ENCODE results near the gene SPEG. TPM values are rescaled to one million over a fixed set of nuclear protein-coding genes. Genes with fewer than 3 reads are reported as not detected.
"Not testable (repeated sequence)": the region's sequence is repeated elsewhere in the genome, so short reads cannot be mapped to it uniquely, and the experiment has no call there.

The SPEG gene
- total and polyA plus RNA-seq, 4 donors: 3.7 to 15.6 (median 9.6) TPM

DNA sequence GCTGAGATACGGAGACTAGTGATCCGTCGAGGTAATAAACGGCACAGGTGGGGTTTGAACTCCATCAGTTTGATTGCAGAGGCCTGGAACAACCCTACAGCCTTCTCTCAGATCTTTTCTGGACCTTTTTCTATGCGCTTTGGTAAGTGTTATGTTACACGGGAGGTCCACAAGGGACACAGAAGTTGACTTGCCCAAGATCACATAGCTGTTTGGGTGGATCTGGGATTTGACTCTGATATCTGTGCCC lies 45.8 kb upstream of the SPEG start:
- Histone ChIP-seq H3K9ac (ENCODE audit: insufficient read depth in 1 of 2, low read length in 2 of 2) (peak overlapping the region in 1 of 2 donors; percentile 74), H3K4me3 (no peak overlapping the region), H3K4me1 (ENCODE audit: control insufficient read depth in 5 of 5, insufficient read depth in 5 of 5, low read length in 5 of 5) (peaks cover 4 to 22% (median 15%) of the 10 kb centered on the region in 5 donors), H3K27ac (ENCODE audit: low read depth in 1 of 2, low read length in 1 of 2) (peak overlapping the region; percentile 82 to 89), H3K36me3 (ENCODE audit: control insufficient read depth in 4 of 4, insufficient read depth in 4 of 4, low read length in 4 of 4) (peaks cover 4 to 20% (median 16%) of the 10 kb centered on the region in 4 donors), H3K9me3 (ENCODE audit: control insufficient read depth in 4 of 4, insufficient read depth in 3 of 4, low read length in 3 of 4) (no peaks in the 10 kb centered on the region), H3K27me3 (ENCODE audit: control insufficient read depth in 3 of 3, insufficient read depth in 3 of 3, low read length in 2 of 3) (no peaks in the 10 kb centered on the region)
- DNase-seq (no peak), ATAC-seq (ENCODE audit: insufficient read depth, low FRiP score) (no peak)
- TF ChIP-seq, protein P1, sequence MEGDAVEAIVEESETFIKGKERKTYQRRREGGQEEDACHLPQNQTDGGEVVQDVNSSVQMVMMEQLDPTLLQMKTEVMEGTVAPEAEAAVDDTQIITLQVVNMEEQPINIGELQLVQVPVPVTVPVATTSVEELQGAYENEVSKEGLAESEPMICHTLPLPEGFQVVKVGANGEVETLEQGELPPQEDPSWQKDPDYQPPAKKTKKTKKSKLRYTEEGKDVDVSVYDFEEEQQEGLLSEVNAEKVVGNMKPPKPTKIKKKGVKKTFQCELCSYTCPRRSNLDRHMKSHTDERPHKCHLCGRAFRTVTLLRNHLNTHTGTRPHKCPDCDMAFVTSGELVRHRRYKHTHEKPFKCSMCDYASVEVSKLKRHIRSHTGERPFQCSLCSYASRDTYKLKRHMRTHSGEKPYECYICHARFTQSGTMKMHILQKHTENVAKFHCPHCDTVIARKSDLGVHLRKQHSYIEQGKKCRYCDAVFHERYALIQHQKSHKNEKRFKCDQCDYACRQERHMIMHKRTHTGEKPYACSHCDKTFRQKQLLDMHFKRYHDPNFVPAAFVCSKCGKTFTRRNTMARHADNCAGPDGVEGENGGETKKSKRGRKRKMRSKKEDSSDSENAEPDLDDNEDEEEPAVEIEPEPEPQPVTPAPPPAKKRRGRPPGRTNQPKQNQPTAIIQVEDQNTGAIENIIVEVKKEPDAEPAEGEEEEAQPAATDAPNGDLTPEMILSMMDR (IDR thresholded peaks at IDR 0.05; ENCODE audit: control extremely low read depth, extremely low read depth): no peak
- WGBS, 2 donors: 49 to 64% methylated on average over 6 of the region's 6 CpGs

DNA sequence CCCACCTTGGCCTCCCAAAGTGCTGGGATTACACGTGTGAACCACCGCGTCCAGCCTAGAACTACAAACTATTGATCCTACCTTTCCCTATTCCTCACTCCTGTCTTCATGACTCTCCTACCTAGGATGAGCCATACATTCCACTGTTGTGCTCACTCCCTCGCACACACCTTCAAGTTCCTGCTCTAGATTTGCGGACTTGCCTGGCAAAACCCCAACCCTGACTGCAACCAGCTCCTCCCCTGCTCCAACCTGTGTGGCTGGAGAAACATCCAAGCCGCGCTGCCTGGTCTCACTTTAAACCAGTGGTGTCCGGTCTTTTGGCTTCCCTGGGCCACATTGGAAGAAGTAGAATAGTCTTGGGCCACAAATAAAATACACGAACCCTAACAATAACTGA lies 41.9 kb upstream of the SPEG start:
- TF ChIP-seq, protein P1 (IDR thresholded peaks at IDR 0.05; ENCODE audit: control extremely low read depth, extremely low read depth): no peak
- H3K9ac ChIP-seq (ENCODE audit: insufficient read depth in 1 of 2, low read length in 2 of 2): no peak overlapping the region
- H3K4me1 ChIP-seq (ENCODE audit: control insufficient read depth in 5 of 5, insufficient read depth in 5 of 5, low read length in 5 of 5): no peaks in the 10 kb centered on the region
- H3K4me3 ChIP-seq: no peak overlapping the region
- H3K27ac ChIP-seq (ENCODE audit: low read depth in 1 of 2, low read length in 1 of 2): no peak overlapping the region
- ATAC-seq (ENCODE audit: insufficient read depth, low FRiP score) (no peak), DNase-seq (no peak)
- no peaks in the 10 kb centered on the region for H3K27me3 ChIP-seq (ENCODE audit: control insufficient read depth in 3 of 3, insufficient read depth in 3 of 3, low read length in 2 of 3)
- no peaks in the 10 kb centered on the region for H3K36me3 ChIP-seq (ENCODE audit: control insufficient read depth in 4 of 4, insufficient read depth in 4 of 4, low read length in 4 of 4)
- H3K9me3 ChIP-seq (ENCODE audit: control insufficient read depth in 4 of 4, insufficient read depth in 3 of 4, low read length in 3 of 4): no peaks in the 10 kb centered on the region
- WGBS, 2 donors: 88 to 93% methylated on average over 9 of the region's 9 CpGs

DNA sequence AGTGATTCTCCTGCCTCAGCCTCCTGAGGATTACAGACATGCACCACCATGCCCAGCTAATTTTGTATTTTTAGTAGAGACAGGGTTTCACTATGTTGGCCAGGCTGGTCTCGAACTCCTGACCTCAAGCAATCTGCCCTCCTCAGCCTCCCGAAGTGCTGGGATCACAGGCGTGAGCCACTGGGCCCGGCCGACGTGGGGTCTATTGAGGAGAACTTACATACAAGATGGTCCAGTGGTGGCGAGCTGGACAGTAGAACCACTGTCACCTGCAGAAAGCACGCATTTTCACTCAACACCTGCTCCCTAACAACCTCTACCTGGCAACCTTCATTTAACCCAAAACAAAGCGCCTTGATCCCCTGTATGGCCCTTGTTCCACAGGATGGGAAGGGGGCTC lies 39.6 kb upstream of the SPEG start:
- H3K4me3 ChIP-seq; H3K27me3 ChIP-seq (ENCODE audit: control insufficient read depth in 3 of 3, insufficient read depth in 3 of 3, low read length in 2 of 3); H3K9ac ChIP-seq (ENCODE audit: insufficient read depth in 1 of 2, low read length in 2 of 2); ATAC-seq (ENCODE audit: insufficient read depth, low FRiP score); H3K27ac ChIP-seq (ENCODE audit: low read depth in 1 of 2, low read length in 1 of 2); DNase-seq; H3K9me3 ChIP-seq (ENCODE audit: control insufficient read depth in 4 of 4, insufficient read depth in 3 of 4, low read length in 3 of 4); H3K36me3 ChIP-seq (ENCODE audit: control insufficient read depth in 4 of 4, insufficient read depth in 4 of 4, low read length in 4 of 4): not testable (repeated sequence)
- WGBS, 2 donors: 96 to 97% methylated on average over 9 of the region's 9 CpGs
- H3K4me1 ChIP-seq (ENCODE audit: control insufficient read depth in 5 of 5, insufficient read depth in 5 of 5, low read length in 5 of 5): peaks cover 0 to 15% (median 0%) of the 10 kb centered on the region in 5 donors

DNA sequence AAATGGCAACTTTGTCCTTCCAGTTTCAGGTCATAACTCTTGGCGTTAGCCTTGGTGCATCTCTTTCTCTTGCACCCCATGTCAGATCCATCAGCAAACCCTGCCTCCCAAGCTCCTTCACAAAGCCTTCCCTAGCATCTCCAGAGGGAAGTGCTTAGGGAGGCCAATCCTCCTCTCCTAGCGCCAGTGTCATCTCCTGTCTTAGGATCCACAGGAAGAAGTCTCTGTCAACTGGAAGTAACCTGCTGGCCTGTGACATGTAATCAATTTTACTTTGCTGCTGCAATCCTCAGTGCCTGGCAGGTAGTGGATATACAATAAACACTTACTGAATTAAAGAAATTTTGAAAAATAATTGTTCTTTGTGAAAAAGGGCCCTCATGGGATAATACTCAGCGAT lies 39.0 kb upstream of the SPEG start:
- no peak for DNase-seq
- WGBS, 2 donors: 93 to 95% methylated on average over 3 of the region's 3 CpGs
- peaks cover 0 to 17% (median 0%) of the 10 kb centered on the region in 5 donors for H3K4me1 ChIP-seq (ENCODE audit: control insufficient read depth in 5 of 5, insufficient read depth in 5 of 5, low read length in 5 of 5)
- H3K27me3 ChIP-seq (ENCODE audit: control insufficient read depth in 3 of 3, insufficient read depth in 3 of 3, low read length in 2 of 3): no peaks in the 10 kb centered on the region
- H3K9ac ChIP-seq (ENCODE audit: insufficient read depth in 1 of 2, low read length in 2 of 2): no peak overlapping the region
- no peaks in the 10 kb centered on the region for H3K9me3 ChIP-seq (ENCODE audit: control insufficient read depth in 4 of 4, insufficient read depth in 3 of 4, low read length in 3 of 4)
- H3K36me3 ChIP-seq (ENCODE audit: control insufficient read depth in 4 of 4, insufficient read depth in 4 of 4, low read length in 4 of 4): no peaks in the 10 kb centered on the region
- ATAC-seq (ENCODE audit: insufficient read depth, low FRiP score): no peak
- H3K27ac ChIP-seq (ENCODE audit: low read depth in 1 of 2, low read length in 1 of 2): no peak overlapping the region
- TF ChIP-seq, protein P1 (IDR thresholded peaks at IDR 0.05; ENCODE audit: control extremely low read depth, extremely low read depth): no peak
- no peak overlapping the region for H3K4me3 ChIP-seq
